ENCODE results near the gene STRADB.

DNA sequence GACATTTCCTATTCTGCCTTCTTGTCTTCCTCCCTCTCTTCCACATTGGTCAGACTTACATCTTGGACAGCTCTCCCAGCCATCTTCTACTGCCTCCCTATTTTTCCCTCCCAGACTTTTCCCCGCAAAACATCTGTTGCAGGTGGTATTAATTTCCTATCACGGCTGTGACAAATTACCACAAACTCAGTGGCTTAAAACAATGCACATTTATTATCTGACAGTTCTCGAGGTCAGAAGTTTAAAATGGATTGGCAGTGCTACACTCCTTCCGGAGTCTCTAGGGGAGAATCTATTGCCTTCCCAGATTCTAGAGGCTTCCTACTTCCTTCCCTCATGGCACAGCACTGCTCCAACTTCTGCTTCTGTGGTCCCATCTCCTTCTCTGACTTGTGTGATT lies 33.3 kb downstream of the STRADB start:
- TF ChIP-seq, protein P1, sequence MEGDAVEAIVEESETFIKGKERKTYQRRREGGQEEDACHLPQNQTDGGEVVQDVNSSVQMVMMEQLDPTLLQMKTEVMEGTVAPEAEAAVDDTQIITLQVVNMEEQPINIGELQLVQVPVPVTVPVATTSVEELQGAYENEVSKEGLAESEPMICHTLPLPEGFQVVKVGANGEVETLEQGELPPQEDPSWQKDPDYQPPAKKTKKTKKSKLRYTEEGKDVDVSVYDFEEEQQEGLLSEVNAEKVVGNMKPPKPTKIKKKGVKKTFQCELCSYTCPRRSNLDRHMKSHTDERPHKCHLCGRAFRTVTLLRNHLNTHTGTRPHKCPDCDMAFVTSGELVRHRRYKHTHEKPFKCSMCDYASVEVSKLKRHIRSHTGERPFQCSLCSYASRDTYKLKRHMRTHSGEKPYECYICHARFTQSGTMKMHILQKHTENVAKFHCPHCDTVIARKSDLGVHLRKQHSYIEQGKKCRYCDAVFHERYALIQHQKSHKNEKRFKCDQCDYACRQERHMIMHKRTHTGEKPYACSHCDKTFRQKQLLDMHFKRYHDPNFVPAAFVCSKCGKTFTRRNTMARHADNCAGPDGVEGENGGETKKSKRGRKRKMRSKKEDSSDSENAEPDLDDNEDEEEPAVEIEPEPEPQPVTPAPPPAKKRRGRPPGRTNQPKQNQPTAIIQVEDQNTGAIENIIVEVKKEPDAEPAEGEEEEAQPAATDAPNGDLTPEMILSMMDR (IDR thresholded peaks at IDR 0.05; ENCODE audit: poor library complexity, severe bottlenecking): no peak
- TF ChIP-seq MXI1 (conservative IDR thresholded peaks at IDR 0.05; ENCODE audit: poor library complexity, severe bottlenecking) (no peak), POLR2AphosphoS5 (IDR thresholded peaks at IDR 0.05) (no peak), RAD21 (conservative IDR thresholded peaks at IDR 0.05) (no peak), EZH2 (IDR thresholded peaks at IDR 0.05; ENCODE audit: borderline replicate concordance, insufficient read depth, low read length, poor library complexity, severe bottlenecking) (no peak), EP300 (conservative IDR thresholded peaks at IDR 0.05; ENCODE audit: poor library complexity, severe bottlenecking) (no peak)
- TF ChIP-seq, protein P2, sequence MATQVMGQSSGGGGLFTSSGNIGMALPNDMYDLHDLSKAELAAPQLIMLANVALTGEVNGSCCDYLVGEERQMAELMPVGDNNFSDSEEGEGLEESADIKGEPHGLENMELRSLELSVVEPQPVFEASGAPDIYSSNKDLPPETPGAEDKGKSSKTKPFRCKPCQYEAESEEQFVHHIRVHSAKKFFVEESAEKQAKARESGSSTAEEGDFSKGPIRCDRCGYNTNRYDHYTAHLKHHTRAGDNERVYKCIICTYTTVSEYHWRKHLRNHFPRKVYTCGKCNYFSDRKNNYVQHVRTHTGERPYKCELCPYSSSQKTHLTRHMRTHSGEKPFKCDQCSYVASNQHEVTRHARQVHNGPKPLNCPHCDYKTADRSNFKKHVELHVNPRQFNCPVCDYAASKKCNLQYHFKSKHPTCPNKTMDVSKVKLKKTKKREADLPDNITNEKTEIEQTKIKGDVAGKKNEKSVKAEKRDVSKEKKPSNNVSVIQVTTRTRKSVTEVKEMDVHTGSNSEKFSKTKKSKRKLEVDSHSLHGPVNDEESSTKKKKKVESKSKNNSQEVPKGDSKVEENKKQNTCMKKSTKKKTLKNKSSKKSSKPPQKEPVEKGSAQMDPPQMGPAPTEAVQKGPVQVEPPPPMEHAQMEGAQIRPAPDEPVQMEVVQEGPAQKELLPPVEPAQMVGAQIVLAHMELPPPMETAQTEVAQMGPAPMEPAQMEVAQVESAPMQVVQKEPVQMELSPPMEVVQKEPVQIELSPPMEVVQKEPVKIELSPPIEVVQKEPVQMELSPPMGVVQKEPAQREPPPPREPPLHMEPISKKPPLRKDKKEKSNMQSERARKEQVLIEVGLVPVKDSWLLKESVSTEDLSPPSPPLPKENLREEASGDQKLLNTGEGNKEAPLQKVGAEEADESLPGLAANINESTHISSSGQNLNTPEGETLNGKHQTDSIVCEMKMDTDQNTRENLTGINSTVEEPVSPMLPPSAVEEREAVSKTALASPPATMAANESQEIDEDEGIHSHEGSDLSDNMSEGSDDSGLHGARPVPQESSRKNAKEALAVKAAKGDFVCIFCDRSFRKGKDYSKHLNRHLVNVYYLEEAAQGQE (IDR thresholded peaks at IDR 0.05; ENCODE audit: borderline replicate concordance): no peak

All from neural cell (in vitro differentiated cells).